Measurements from ENCODE around the gene MAP1LC3A. TPM values are rescaled to one million over a fixed set of nuclear protein-coding genes. Genes with fewer than 3 reads are reported as not detected.
"Not testable (repeated sequence)": the region's sequence is repeated elsewhere in the genome, so short reads cannot be mapped to it uniquely, and the experiment has no call there.

Gene MAP1LC3A
- total RNA-seq: 1 to 10 TPM; 4.6 to 5.6 TPM

DNA sequence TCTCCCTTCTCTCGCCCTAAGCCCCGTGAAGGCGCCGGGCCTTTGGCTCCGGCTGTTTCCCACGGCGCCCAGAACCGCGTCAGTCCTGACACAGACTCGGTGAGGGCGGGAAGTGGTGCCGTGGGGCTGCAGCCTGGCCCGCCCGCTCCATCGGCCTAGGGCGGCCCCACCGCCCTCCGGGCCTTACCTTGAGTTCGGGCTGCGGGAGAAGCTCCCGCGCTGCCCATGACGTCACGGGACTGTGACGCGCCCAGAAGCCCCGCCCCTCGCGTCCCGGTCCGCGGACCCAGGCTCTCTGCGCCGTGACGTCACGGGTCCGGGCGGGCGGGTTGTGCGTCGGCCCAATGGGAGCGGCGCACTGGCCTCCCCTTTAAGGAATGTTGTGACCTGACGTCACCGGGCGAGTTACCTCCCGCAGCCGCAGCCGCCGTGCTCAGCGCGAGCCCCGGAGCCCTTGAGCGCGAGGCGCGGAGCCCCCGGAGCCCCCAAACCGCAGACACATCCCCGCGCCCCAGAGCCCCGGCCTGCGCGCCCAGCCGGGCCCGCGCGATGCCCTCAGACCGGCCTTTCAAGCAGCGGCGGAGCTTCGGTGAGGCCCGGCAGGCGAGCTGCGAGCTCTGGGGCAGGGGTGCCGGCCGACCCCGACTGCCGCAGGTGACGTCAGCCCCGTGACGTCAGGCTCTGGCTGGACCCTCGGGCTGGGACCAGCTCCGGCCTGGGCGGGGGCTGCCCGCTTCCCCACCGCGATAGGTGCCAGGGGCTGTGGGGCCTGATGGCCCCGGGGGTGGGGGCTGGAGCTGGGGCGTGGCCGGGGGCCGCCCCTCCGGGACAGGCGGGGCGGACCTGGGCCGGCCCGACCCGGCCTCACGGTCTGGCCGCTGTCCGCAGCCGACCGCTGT, at the start of gene MAP1LC3A:
Gene MAP1LC3A (plus strand): TSS at position 399 of the 899 bp plus-strand sequence. CDS start 151 bp downstream, at position 550.
- H3K4me1 Mint-ChIP-seq (ENCODE audit: low read depth): peaks cover 16% of the 10 kb centered on the region
- H3K27ac Mint-ChIP-seq: peak within 1 kb of the TSS; percentile 80
- H3K27me3 Mint-ChIP-seq: no peaks in the 10 kb centered on the region
- ChIA-PET POLR2A (interaction anchor here (1.0 to 1.8 kb wide), 4 partner anchors 14 to 256 kb away, joined by 3 to 6 read pairs (median 4); partner anchors contain the start of genes AHCY, DYNLRB1 and PIGU), CTCF (interaction anchor here (0.5 to 2.0 kb wide), 5 partner anchors 19 to 310 kb away, joined by 3 to 12 read pairs (median 8); no protein-coding TSS in a partner anchor)
- intact Hi-C loops (cut with micrococcal nuclease): loop anchor here (1.0 to 2.0 kb wide), 2 partner anchors 22 to 146 kb away; partner anchors contain the start of gene TP53INP2
- no peaks in the 10 kb centered on the region for H3K9me3 Mint-ChIP-seq
- peak; percentile 95 for DNase-seq
- peaks cover 1% of the 10 kb centered on the region for H3K36me3 Mint-ChIP-seq
- H3K4me3 Mint-ChIP-seq: peak within 1 kb of the TSS; percentile 83

DNA sequence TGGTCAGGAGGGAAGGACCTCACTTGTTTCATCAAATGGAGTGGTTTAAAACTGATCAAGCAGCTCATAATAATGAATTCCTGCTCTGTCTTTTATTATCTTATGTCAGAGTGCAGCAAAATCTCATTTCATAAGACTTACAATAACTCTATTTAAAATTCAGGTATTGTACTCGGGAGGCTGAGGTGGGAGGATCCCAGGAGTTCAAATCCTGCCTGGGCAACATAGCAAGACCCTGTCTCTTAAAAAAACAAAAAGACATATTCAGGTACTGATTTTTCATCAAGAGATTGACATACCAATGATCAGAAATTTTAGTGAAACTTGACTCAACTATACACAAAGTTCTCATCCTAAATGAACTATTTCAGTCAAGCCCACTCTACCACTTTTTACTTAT, 47.9 kb upstream of the MAP1LC3A start:
- POLR2A ChIA-PET: no interaction called here
- Mint-ChIP-seq H3K4me1 (ENCODE audit: low read depth) (peaks cover 17% of the 10 kb centered on the region), H3K4me3 (no peak overlapping the region), H3K27me3 (no peaks in the 10 kb centered on the region), H3K27ac (no peak overlapping the region), H3K9me3 (no peaks in the 10 kb centered on the region), H3K36me3 (no peaks in the 10 kb centered on the region)
- CTCF ChIA-PET: interaction anchor here (2.0 kb wide), 1 partner anchor 198 kb away, joined by 9 read pairs; no protein-coding TSS in a partner anchor
- intact Hi-C loops (cut with micrococcal nuclease): loop anchor here (10.0 kb wide), 1 partner anchor 516 kb away; the partner anchor contains the start of gene RALY
- no peak for DNase-seq

DNA sequence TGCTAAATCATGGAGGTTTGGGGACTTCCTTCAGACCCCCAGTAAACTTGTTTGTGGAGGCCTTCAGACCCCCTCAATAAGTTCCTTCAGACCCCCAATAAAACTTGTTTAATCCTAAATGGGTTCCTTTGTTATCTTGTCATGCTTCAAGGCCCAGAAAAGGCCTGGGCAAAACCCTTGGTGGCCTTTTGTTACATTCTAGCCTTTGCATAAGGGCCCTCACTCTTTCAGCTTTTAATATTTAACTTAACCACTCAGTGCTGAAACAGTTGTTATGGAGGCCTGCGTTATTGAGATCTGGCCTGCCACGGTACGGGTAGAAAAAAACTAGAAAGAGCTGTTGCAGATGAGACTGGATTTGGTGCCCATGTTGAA, 46.6 kb upstream of the MAP1LC3A start:
- CTCF ChIA-PET: interaction anchor here (0.6 to 2.1 kb wide), 2 partner anchors 10 to 199 kb away, joined by 3 to 9 read pairs; no protein-coding TSS in a partner anchor
- Mint-ChIP-seq H3K27ac (no peak overlapping the region), H3K9me3 (no peaks in the 10 kb centered on the region), H3K36me3 (no peaks in the 10 kb centered on the region), H3K27me3 (no peaks in the 10 kb centered on the region), H3K4me1 (ENCODE audit: low read depth) (peaks cover 17% of the 10 kb centered on the region), H3K4me3 (no peak overlapping the region)
- POLR2A ChIA-PET: no interaction called here
- intact Hi-C loops (cut with micrococcal nuclease): loop anchor here (10.0 kb wide), 1 partner anchor 517 kb away; the partner anchor contains the start of gene RALY
- DNase-seq: no peak

DNA sequence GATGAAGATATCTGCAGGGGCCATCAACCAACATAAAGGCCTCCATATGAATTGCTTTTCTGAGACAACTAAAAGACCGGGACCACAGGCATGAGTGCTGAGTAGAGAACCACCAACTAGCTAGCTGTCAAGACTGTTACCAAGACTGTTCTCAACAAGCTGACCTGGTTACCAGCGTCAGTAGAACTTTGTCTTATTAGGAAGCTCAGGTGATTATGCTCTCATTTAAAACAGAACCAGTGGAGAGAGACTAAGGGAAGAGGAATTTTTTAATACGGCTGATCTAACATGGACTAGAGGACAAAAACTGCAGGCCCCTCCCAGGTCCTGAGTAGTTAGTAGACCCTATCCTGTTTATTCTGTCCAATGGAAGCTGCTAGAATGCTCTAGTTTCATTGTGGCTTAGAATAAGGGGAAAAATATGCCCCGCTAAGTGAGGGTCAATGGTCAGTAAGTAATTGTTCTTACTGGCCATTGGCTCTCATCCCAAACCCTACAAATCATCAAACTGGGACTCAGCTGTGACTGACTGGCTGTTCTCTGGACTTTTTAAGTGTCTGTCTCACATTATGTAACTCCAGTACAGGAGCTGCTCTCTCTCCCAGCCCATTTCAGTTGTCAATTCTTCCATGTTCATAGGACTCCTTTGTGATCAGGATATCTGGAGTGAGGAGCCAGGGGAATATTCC, 46.1 kb upstream of the MAP1LC3A start:
- intact Hi-C loops (cut with micrococcal nuclease): loop anchor here (10.0 kb wide), 1 partner anchor 518 kb away; the partner anchor contains the start of gene RALY
- ChIA-PET CTCF (interaction anchor here (0.6 to 2.1 kb wide), 2 partner anchors 11 to 200 kb away, joined by 3 to 9 read pairs; no protein-coding TSS in a partner anchor), POLR2A (no interaction called here)
- Mint-ChIP-seq H3K4me3 (no peak overlapping the region), H3K36me3 (no peaks in the 10 kb centered on the region), H3K4me1 (ENCODE audit: low read depth) (peaks cover 17% of the 10 kb centered on the region), H3K27ac (no peak overlapping the region), H3K9me3 (no peaks in the 10 kb centered on the region), H3K27me3 (no peaks in the 10 kb centered on the region)
- DNase-seq: no peak

DNA sequence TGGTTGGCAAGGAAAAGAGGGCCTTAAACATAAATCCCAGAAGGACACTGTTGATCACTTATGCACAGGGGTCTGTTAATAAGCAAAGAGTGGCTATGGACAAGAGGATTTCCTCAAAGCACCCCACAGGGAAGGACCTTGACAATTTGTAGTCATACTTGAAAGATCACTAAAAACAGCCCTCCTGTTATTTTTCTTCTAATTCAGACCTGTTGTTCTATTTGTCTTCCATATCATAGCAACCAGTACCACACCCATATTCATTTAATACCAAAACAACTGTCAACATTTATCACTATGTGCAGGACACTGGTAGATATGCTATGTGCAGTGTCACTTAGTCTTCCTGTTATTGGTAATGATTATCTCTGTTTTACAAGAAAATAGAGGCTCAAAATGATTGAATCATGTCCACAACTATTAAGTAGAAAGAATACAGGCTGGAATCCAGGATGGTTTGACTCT, 45.5 kb upstream of the MAP1LC3A start:
- Mint-ChIP-seq H3K9me3 (no peaks in the 10 kb centered on the region), H3K4me1 (ENCODE audit: low read depth) (peaks cover 20% of the 10 kb centered on the region), H3K27me3 (no peaks in the 10 kb centered on the region), H3K4me3 (no peak overlapping the region), H3K27ac (no peak overlapping the region), H3K36me3 (no peaks in the 10 kb centered on the region)
- ChIA-PET CTCF (interaction anchor here (2.1 kb wide), 1 partner anchor 200 kb away, joined by 9 read pairs; no protein-coding TSS in a partner anchor), POLR2A (no interaction called here)
- intact Hi-C loops (cut with micrococcal nuclease): loop anchor here (10.0 kb wide), 1 partner anchor 518 kb away; the partner anchor contains the start of gene RALY
- DNase-seq: no peak

DNA sequence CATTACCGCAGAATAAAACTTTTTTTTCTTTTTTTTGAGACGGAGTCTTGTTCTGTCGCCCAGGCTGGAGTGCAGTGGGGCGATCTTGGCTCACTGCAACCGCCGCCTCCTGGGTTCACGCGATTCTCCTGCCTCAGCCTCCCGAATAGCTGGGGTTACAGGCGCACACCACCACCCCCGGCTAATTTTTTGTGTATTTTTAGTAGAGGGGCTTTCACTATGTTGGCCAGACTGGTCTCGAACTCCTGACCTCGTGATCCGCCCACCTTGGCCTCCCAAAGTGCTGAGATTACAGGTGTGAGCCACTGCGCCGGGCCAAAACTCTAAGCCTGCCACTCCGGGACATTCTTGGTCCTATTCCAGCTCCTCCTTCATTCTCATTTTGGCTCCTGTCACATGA, 44.5 kb upstream of the MAP1LC3A start:
- CTCF ChIA-PET: interaction anchor here (5.4 kb wide), 1 partner anchor 201 kb away, joined by 97 read pairs; no protein-coding TSS in a partner anchor
- DNase-seq, H3K4me3 Mint-ChIP-seq, H3K9me3 Mint-ChIP-seq, POLR2A ChIA-PET, H3K27me3 Mint-ChIP-seq, H3K36me3 Mint-ChIP-seq, H3K27ac Mint-ChIP-seq: not testable (repeated sequence)
- H3K4me1 Mint-ChIP-seq (ENCODE audit: low read depth): peaks cover 28% of the 10 kb centered on the region
- intact Hi-C loops (cut with micrococcal nuclease): loop anchor here (2.0 to 10.0 kb wide), 2 partner anchors 201 to 519 kb away; partner anchors contain the start of gene RALY

DNA sequence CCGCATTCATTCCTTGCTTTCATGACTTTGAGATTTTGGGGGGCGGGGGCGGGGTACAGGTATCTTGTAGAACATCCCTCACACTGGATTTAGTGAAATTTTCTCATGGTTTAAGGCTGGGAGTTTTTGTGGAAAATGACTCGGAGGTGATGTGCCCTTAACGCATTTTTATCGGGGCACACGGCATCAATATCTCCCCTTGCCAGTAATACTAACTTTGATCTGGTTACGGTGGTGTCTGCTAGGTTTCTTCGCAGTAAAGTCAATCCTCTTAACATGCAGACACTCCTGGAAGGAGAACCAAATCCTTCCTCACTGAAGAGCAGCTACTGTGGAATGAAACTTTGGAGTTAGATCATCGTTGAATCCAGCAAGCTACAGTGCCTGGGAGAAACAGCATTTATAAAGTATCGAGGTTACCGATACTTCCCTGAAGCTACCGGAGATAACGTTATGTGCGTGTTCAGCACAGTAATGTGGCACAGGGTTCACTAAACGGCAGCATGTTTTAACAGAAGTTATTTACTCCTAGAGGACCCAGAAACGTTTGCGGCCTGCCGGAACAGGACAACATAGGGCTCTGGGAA, 43.5 kb upstream of the MAP1LC3A start:
- Mint-ChIP-seq H3K9me3 (no peaks in the 10 kb centered on the region), H3K4me3 (peak overlapping the region; percentile 98), H3K4me1 (ENCODE audit: low read depth) (peaks cover 31% of the 10 kb centered on the region), H3K27ac (peak overlapping the region; percentile 92), H3K36me3 (peaks cover 3% of the 10 kb centered on the region), H3K27me3 (no peaks in the 10 kb centered on the region)
- no peak for DNase-seq
- intact Hi-C loops (cut with micrococcal nuclease): loop anchor here (1.0 to 10.0 kb wide), 3 partner anchors 194 to 520 kb away; partner anchors contain the start of gene RALY
- POLR2A ChIA-PET: interaction anchor here (0.7 to 2.7 kb wide), 4 partner anchors 24 to 403 kb away, joined by 3 to 21 read pairs (median 4); partner anchors contain the start of genes AHCY and EIF2S2
- CTCF ChIA-PET: interaction anchor here (1.2 to 5.4 kb wide), 4 partner anchors 8 to 202 kb away, joined by 4 to 97 read pairs (median 18); no protein-coding TSS in a partner anchor

DNA sequence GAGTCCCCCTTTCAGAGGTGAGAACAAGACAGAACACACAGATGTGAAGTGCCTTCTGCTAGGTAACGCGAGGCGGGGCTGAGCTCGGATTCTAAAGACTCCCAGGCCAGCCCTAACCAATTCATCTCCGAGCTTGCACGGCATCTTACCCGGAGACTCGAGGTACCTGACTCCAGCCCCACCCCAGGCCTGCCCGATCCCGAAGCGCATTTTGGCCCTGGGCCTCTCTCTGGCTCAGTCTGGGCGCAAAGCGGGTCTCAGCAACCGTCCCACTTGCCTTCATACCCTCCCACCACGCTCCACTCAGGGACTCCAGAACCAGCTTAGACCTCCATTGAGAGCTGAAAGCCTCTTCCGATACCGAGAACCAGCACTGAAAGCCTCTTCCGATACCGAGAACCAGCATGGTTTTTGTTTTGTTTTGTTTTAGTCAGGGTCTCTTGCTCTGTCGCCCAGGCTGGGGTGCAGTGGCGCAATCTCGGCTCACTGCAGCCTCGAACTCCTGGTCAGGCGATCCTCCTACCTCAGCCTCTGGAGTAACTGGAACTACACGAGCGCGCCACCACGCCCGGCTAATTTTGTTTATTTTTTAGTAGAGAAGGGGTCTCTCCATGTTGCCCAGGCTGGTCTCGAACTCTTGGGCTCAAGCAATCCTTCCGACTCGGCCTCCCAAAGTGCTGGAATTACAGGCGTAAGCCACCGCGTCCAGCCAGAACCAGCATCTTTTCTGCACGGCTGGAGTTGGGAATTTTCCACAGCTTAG, 42.9 kb upstream of the MAP1LC3A start:
- peak overlapping the region; percentile 92 for H3K27ac Mint-ChIP-seq
- peaks cover 34% of the 10 kb centered on the region for H3K4me1 Mint-ChIP-seq (ENCODE audit: low read depth)
- peak overlapping the region; percentile 98 for H3K4me3 Mint-ChIP-seq
- intact Hi-C loops (cut with micrococcal nuclease): loop anchor here (1.0 to 10.0 kb wide), 6 partner anchors 153 to 521 kb away; partner anchors contain the start of genes AHCY, ITCH, PIGU and RALY
- ChIA-PET POLR2A (interaction anchor here (0.7 to 2.7 kb wide), 9 partner anchors 15 to 404 kb away, joined by 3 to 21 read pairs (median 6); partner anchors contain the start of genes AHCY, EIF2S2, ITCH and MAP1LC3A), CTCF (interaction anchor here (0.7 to 5.4 kb wide), 7 partner anchors 7 to 213 kb away, joined by 3 to 97 read pairs (median 8); partner anchors contain the start of genes AHCY and ITCH)
- DNase-seq: peak; percentile 83
- H3K36me3 Mint-ChIP-seq: peaks cover 6% of the 10 kb centered on the region
- no peaks in the 10 kb centered on the region for H3K27me3 Mint-ChIP-seq
- no peaks in the 10 kb centered on the region for H3K9me3 Mint-ChIP-seq

DNA sequence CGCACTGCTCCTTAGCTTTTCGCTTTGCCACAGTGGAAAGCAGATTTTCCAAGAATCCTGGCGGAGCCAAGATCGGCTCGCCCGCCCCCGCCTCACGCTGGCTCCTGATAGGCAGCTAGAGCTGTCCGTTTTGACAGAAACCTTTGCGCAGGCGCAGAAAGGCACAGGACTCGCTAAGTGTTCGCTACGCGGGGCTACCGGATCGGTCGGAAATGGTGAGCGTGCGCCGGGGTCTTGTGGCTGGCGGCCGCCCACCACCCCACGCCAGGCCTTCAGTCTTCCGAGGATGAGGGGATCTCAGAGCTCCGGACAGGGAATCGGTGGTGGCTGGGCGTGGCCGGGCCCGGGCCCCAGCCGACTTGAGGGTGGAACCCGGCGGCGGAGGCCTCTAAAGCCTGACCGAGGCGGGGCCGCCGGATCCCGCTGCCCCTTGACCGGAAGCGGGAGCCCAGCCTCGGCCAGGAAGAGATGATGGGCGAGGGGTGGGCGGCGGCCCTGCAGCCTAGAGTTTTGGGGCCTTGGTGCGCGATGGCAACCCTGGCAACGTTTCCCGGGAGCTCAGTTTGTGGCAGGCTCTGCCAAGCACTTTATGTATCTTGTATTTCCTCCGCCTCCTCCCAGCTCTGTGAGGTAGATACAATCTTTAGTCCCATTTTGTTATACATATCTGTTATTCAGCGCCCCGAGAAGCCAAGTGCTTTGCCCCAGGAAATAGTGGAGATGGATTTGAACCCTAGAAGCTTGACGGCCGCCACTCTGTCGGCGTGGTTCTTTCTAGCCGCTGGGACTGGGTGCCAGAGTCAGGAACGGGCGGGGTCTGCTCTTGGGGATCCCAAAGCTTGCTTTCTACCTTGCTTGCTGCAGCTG, 42.0 kb upstream of the MAP1LC3A start, which contains the start of gene DYNLRB1:
Gene DYNLRB1 (plus strand): TSS at position 176 of the 867 bp plus-strand sequence. CDS start 37 bp downstream, at position 213.
- peak; percentile 96 for DNase-seq

More for the DNA sequence above, 42.0 kb upstream of the MAP1LC3A start, which contains the start of gene DYNLRB1:
- Mint-ChIP-seq H3K4me3 (peak within 1 kb of the TSS; percentile 98), H3K4me1 (ENCODE audit: low read depth) (peaks cover 34% of the 10 kb centered on the region), H3K27ac (peak within 1 kb of the TSS; percentile 92), H3K27me3 (no peaks in the 10 kb centered on the region), H3K36me3 (peaks cover 8% of the 10 kb centered on the region), H3K9me3 (no peaks in the 10 kb centered on the region)
- POLR2A ChIA-PET: interaction anchor here (0.9 to 2.7 kb wide), 13 partner anchors 14 to 790 kb away, joined by 3 to 21 read pairs (median 5); partner anchors contain the start of genes AHCY, EIF2S2, ITCH and MAP1LC3A
- CTCF ChIA-PET: interaction anchor here (0.6 to 5.4 kb wide), 10 partner anchors 23 to 462 kb away, joined by 3 to 97 read pairs (median 6); partner anchors contain the start of genes AHCY and ITCH
- intact Hi-C loops (cut with micrococcal nuclease): loop anchor here (1.0 to 10.0 kb wide), 4 partner anchors 154 to 522 kb away; partner anchors contain the start of genes AHCY, ITCH, PIGU and RALY

Data from activated CD4-positive, alpha-beta memory T cell treated with anti-CD3 and anti-CD28 coated beads for 36 hours (primary cell).